ENCODE measurements around the gene ERF. TPM values are rescaled to one million over a fixed set of nuclear protein-coding genes. Genes with fewer than 3 reads are reported as not detected.

ERF gene
- total RNA-seq, 1 experiment from 2014 or later, result 35.1 TPM

DNA sequence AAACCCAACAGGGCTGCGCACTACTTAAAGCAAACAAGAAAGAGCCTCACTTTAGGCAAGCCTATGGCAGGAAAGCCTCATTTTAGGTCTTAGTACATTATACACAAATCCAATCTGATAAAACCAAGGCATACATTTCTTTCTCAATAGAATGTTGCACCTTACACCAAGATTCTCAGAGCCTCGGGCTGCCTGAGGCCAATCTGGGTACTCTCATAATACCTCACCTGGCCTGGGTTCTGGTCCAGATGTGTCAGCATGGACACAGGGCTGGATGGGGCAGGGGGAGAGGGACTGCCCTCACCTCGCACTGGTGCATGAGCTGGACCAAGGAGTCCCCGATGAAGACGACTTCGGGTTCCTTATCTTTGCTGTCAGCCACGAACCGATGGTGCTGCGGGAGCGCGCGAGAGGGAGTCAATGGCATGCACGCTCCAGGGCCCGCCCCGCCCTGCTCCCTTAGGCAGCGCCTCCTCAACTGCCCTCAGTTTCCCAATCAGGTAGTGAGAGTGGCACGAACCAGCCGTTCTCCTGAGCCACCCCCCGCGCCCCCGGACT lies 46.8 kb upstream of the ERF start, which contains the start of gene PRR19:
TSS of gene PRR19 (plus strand) at position 487 of the 558 bp plus-strand sequence. CDS start 7,453 bp downstream, outside the sequence.
- Mint-ChIP-seq H3K27ac (ENCODE audit: low read depth, unreplicated experiment) (peak within 1 kb of the TSS; percentile 57), H3K27me3 (ENCODE audit: insufficient read depth, unreplicated experiment) (no peaks in the 10 kb centered on the region), H3K9me3 (ENCODE audit: unreplicated experiment) (no peaks in the 10 kb centered on the region), H3K4me3 (ENCODE audit: unreplicated experiment) (peak within 1 kb of the TSS; percentile 90), H3K36me3 (ENCODE audit: insufficient read depth, unreplicated experiment) (peaks cover 9% of the 10 kb centered on the region), H3K4me1 (ENCODE audit: insufficient read depth, unreplicated experiment) (peaks cover 11% of the 10 kb centered on the region)
- ChIA-PET CTCF (interaction anchor here (0.6 to 1.8 kb wide), 5 partner anchors 20 to 294 kb away, joined by 3 to 8 read pairs (median 3); no protein-coding TSS in a partner anchor), POLR2A (interaction anchor here (0.5 to 2.3 kb wide), 11 partner anchors 8 to 79 kb away, joined by 3 to 11 read pairs (median 4); partner anchors contain the start of gene GSK3A)
- no TSS peak for BruUV-seq (replicated peaks)
- TF ChIP-seq, protein P1, sequence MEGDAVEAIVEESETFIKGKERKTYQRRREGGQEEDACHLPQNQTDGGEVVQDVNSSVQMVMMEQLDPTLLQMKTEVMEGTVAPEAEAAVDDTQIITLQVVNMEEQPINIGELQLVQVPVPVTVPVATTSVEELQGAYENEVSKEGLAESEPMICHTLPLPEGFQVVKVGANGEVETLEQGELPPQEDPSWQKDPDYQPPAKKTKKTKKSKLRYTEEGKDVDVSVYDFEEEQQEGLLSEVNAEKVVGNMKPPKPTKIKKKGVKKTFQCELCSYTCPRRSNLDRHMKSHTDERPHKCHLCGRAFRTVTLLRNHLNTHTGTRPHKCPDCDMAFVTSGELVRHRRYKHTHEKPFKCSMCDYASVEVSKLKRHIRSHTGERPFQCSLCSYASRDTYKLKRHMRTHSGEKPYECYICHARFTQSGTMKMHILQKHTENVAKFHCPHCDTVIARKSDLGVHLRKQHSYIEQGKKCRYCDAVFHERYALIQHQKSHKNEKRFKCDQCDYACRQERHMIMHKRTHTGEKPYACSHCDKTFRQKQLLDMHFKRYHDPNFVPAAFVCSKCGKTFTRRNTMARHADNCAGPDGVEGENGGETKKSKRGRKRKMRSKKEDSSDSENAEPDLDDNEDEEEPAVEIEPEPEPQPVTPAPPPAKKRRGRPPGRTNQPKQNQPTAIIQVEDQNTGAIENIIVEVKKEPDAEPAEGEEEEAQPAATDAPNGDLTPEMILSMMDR (IDR thresholded peaks at IDR 0.05; ENCODE audit: unreplicated experiment), result no peak
- intact Hi-C loops (cut with micrococcal nuclease), result no loop called here
- no peak for DNase-seq (ENCODE audit: unreplicated experiment)

DNA sequence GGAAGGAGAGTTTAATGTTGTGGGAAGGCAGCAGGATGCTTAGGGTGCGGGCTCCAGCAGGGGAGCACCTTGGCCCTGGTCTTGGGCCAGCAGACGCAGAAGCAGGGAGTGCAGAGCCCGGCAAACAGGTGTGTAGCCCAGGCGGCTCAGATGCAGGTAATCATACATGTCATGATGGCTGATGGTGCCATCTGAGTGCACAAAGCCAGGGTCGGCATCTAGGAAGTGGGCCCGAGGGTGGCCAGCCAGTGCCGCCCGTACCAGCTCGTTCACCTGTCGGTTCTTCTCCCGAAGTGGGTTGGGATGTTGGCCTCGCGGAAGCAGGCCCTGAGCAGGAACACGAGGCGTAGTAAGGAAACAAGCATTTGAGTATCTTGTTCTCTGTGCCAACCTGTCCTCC lies 42.1 kb upstream of the ERF start:
- CTCF ChIA-PET, result interaction anchor here (0.8 to 4.4 kb wide), 14 partner anchors 9 to 177 kb away, joined by 4 to 44 read pairs (median 6); partner anchors contain the start of gene POU2F2
- DNase-seq (ENCODE audit: unreplicated experiment), result no peak
- no peaks in the 10 kb centered on the region for H3K4me1 Mint-ChIP-seq (ENCODE audit: insufficient read depth, unreplicated experiment)
- intact Hi-C loops (cut with micrococcal nuclease), result loop anchor here (5.0 kb wide), 1 partner anchor 55 kb away; the partner anchor contains the start of gene GSK3A
- peaks cover 37% of the 10 kb centered on the region for H3K36me3 Mint-ChIP-seq (ENCODE audit: insufficient read depth, unreplicated experiment)
- H3K4me3 Mint-ChIP-seq (ENCODE audit: unreplicated experiment), result no peak overlapping the region
- BruUV-seq (replicated peaks), result no TSS peak
- no peaks in the 10 kb centered on the region for H3K9me3 Mint-ChIP-seq (ENCODE audit: unreplicated experiment)
- TF ChIP-seq, protein P1 (IDR thresholded peaks at IDR 0.05; ENCODE audit: unreplicated experiment), result no peak
- no peak overlapping the region for H3K27ac Mint-ChIP-seq (ENCODE audit: low read depth, unreplicated experiment)
- no peaks in the 10 kb centered on the region for H3K27me3 Mint-ChIP-seq (ENCODE audit: insufficient read depth, unreplicated experiment)
- POLR2A ChIA-PET, result interaction anchor here (0.6 to 1.8 kb wide), 4 partner anchors 8 to 1460 kb away, joined by 3 to 4 read pairs (median 4); no protein-coding TSS in a partner anchor

DNA sequence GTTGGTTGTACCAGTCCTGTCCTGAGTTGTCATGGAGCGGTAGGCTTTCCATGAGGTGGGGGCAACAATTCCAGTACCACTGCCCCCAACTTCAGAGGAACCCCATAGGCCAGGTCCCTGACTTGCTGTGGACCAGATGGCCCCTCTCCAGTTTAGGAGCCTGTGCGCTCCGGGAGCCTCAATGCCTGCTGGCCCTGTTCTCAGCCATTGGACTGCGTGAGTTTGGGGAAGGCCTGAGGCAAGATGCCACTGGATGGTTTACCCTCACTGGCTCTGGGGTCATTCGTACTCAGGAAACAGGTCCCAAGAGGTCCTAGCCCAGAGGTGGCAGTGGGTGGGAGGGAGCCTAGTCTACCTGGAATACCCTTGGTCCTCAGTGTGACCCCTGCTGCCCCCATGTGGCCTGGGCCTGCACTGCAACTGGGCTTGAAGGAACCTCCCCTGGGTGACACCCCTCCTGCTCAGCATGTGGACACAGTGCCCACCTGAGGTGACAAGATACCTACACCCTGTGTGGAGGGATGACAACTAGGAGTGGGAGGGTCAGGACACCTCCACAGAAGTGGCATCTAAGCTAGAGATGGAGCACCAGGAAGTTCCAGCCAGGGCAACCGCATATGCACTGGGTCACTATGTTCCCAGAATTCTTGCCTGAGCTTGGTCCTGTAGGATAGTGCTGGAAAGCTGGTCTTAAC lies 41.0 kb upstream of the ERF start:
- TF ChIP-seq, protein P1 (IDR thresholded peaks at IDR 0.05; ENCODE audit: unreplicated experiment), result peak; percentile 93
- H3K27ac Mint-ChIP-seq (ENCODE audit: low read depth, unreplicated experiment), result no peak overlapping the region
- intact Hi-C loops (cut with micrococcal nuclease), result loop anchor here (1.0 to 5.0 kb wide), 2 partner anchors 54 to 163 kb away; partner anchors contain the start of gene GSK3A
- DNase-seq (ENCODE audit: unreplicated experiment), result peak; percentile 76
- no peaks in the 10 kb centered on the region for H3K9me3 Mint-ChIP-seq (ENCODE audit: unreplicated experiment)
- no TSS peak for BruUV-seq (replicated peaks)
- POLR2A ChIA-PET, result interaction anchor here (0.7 to 1.8 kb wide), 4 partner anchors 13 to 1461 kb away, joined by 3 to 4 read pairs (median 3); no protein-coding TSS in a partner anchor
- peaks cover 47% of the 10 kb centered on the region for H3K36me3 Mint-ChIP-seq (ENCODE audit: insufficient read depth, unreplicated experiment)
- CTCF ChIA-PET, result interaction anchor here (0.6 to 4.4 kb wide), 27 partner anchors 8 to 203 kb away, joined by 3 to 44 read pairs (median 4); partner anchors contain the start of genes ERF and POU2F2
- peaks cover 6% of the 10 kb centered on the region for H3K4me1 Mint-ChIP-seq (ENCODE audit: insufficient read depth, unreplicated experiment)
- no peaks in the 10 kb centered on the region for H3K27me3 Mint-ChIP-seq (ENCODE audit: insufficient read depth, unreplicated experiment)
- H3K4me3 Mint-ChIP-seq (ENCODE audit: unreplicated experiment), result no peak overlapping the region

DNA sequence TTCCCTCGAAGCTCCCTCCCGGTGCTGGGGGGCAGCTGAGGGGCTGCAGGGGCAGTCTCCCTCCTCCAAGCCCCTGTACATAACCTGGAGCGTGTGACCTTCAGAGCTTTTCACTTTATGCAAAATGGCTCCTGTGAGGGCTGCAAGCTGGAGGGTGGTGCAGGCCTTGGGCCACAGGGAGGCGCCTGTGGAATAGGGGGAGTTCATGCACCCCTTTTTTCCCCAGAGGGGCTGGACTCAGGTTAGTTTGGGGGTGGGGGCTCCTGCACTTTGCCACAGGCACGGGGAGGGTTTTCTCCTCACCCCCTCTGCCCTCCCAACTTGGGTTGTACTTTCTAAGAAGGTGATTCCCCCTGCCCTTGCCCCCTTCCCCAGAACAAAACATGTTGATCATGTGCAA lies 40.4 kb upstream of the ERF start:
- CTCF ChIA-PET, result interaction anchor here (0.6 to 4.4 kb wide), 15 partner anchors 8 to 202 kb away, joined by 3 to 44 read pairs (median 4); partner anchors contain the start of gene ERF
- POLR2A ChIA-PET, result interaction anchor here (0.7 kb wide), 2 partner anchors 48 to 52 kb away, joined by 3 read pairs; no protein-coding TSS in a partner anchor

More for the DNA sequence above, 40.4 kb upstream of the ERF start:
- Mint-ChIP-seq H3K36me3 (ENCODE audit: insufficient read depth, unreplicated experiment) (peaks cover 48% of the 10 kb centered on the region), H3K4me3 (ENCODE audit: unreplicated experiment) (no peak overlapping the region), H3K27me3 (ENCODE audit: insufficient read depth, unreplicated experiment) (no peaks in the 10 kb centered on the region), H3K27ac (ENCODE audit: low read depth, unreplicated experiment) (no peak overlapping the region), H3K9me3 (ENCODE audit: unreplicated experiment) (no peaks in the 10 kb centered on the region), H3K4me1 (ENCODE audit: insufficient read depth, unreplicated experiment) (peaks cover 6% of the 10 kb centered on the region)
- intact Hi-C loops (cut with micrococcal nuclease), result loop anchor here (5.0 kb wide), 1 partner anchor 53 kb away; the partner anchor contains the start of gene GSK3A
- DNase-seq (ENCODE audit: unreplicated experiment), result no peak
- TF ChIP-seq, protein P1 (IDR thresholded peaks at IDR 0.05; ENCODE audit: unreplicated experiment), result no peak
- BruUV-seq (replicated peaks), result TSS peak; percentile 23
